Erythroblast (primary cell): ENCODE results near the gene ZG16.

Experiments used
- GATA1 ChIP-seq: IDR thresholded peaks from 2 replicates; pipeline ENCODE4 v1.6.1; 2011; ENCODE audit warnings: low read depth, mild to moderate bottlenecking, control low read depth, low read length, moderate library complexity
- POLR2A ChIP-seq: IDR thresholded peaks from 2 replicates; pipeline ENCODE4 v1.6.1; 2011; ENCODE audit warnings: mild to moderate bottlenecking, low read length

- TF ChIP-seq POLR2A: no peak
- no peak for TF ChIP-seq GATA1
These were observed 11.7 kb downstream of the ZG16 start for GRCh38 chr16:29789775-29790182.
